ENCODE data around the gene DGKG.

GRCh38 chr3:186141790-186142189 is 220.2 kb downstream of the DGKG start:
- no peak for TF ChIP-seq ZNF384 (IDR thresholded peaks at IDR 0.05; ENCODE audit: borderline replicate concordance, low read depth, low read length)
- no peak for TF ChIP-seq EZH2 (IDR thresholded peaks at IDR 0.05; ENCODE audit: borderline replicate concordance, control insufficient read depth, low read depth, low read length)
- no peak for TF ChIP-seq ZBTB33 (IDR thresholded peaks at IDR 0.05)
- TF ChIP-seq HSF1 (IDR thresholded peaks at IDR 0.05; ENCODE audit: low read depth, low read length): no peak
- TF ChIP-seq NFIC (IDR thresholded peaks at IDR 0.05; ENCODE audit: low read depth, low read length): no peak
- TF ChIP-seq CBX5 (IDR thresholded peaks at IDR 0.05; ENCODE audit: low read depth): no peak
